Kidney glomerular epithelial cell (primary cell): Measurements from ENCODE around the gene TCTN3.
A peak's percentile ranks its signal among the peaks of the same experiment; 100 is the strongest.
"Not testable (repeated sequence)": the region's sequence is repeated elsewhere in the genome, so short reads cannot be mapped to it uniquely, and the experiment has no call there.

Source experiments
- DNase-seq: peaks from one replicate; lab custom pipeline; 2025; lab: John Stamatoyannopoulos, UW

TCTN3 gene

DNA sequence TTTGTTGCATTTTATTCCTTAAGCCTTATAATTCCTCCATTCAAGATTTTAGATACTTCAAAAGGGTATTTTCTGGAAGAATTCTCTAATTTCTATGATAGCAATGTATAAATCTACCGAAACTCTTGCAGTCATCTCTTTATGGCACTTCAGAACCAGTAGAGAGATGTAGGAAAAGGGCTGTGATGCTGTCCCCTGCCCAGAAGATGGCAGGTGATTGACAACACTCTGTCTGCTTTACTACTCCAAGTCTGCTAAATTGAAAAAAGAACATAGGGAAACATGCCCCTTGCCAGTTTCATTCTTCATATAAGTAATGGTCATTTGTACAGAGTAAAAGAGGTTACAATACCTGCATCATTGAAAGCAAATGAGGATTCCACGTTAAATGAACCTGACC, 5.1 kb downstream of the TCTN3 start:
- no peak for DNase-seq

DNA sequence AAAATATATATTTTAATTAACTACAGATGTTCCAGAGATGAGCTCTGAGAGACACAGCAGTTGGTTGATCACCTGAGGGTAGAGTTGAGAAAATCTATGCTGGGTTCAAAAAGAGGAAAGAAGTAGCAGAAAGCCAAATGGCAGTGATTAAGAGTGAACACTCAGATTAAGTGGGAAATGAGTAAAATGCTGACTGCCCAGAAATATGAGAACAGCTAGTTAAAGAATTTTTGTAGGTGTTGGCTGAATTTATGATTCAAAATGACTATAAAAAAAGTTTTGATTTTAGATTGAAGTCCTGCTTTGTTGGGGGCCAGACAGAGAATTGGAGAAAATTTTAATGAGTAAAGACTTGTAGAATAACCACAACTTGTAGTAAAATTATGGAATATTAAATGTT, 9.8 kb downstream of the TCTN3 start:
- DNase-seq = no peak

DNA sequence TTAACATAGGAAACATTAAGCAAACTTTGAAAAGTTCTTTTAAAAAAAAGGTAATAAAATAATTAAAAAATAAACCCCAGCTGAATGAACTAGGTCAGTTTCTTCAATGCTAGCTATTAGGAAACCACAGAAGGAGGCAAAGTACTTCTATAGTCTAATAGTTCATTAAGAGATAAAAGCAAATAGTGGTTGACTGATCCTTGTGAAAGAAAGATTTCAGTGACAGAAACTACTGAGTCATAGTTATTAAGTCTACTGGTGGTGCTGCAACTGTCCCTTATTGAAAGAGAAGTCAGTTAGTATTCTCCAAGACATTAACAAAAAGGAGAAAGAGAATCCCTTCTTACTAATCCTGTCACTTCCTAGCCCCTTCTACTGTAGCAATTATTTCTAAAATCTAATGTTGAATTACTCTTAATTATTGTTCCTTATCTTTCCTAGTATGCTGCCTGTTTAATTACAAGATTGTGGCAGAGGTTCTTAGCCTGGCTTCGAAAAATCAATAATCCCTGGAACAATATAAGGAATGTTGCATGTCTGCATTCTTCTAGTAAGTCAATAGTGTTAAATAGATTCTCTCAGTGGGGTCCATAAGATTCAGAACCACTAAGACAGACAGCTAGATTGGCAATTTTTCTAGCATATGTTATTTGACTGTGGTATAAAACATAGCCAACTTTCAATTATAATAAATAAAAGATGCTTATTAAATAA, 18.2 kb downstream of the TCTN3 start:
- DNase-seq = no peak

DNA sequence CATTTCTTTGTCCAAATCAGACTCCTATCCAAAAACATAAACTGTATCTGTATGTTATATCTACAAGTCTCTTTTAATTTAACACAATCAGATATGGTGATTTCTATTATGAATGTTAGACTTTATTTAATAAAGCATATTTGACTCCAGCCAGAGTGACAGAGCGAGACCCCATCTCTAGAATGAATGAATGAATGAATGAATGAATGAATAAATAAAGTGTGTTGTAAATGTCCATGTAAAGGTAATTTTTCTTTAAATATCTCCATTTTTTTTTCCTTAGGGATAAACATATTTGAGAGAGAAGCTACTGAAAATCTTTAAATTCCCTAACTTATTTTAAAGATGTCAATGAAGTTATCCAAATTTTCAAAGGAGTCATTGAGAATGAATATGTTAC, 19.1 kb downstream of the TCTN3 start:
- no peak for DNase-seq

DNA sequence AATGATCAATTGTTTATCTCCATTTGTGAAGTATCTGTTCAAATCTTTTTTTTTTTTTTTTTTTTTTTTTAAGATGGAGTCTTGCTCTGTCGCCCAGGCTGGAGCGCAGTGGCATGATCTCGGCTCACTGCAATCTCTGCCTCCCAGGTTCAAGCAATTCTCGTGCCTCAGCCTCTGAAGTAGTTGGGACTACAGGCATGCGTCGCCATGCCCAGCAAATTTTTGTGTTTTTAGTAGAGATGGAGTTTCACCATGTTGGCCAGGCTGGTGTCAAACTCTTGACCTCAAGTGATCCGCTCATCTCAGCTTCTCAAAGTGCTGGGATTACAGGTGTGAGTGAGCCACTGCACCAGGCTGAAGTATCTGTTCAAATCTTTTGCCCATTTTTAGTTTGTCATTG, 21.1 kb downstream of the TCTN3 start:
- DNase-seq = not testable (repeated sequence)

DNA sequence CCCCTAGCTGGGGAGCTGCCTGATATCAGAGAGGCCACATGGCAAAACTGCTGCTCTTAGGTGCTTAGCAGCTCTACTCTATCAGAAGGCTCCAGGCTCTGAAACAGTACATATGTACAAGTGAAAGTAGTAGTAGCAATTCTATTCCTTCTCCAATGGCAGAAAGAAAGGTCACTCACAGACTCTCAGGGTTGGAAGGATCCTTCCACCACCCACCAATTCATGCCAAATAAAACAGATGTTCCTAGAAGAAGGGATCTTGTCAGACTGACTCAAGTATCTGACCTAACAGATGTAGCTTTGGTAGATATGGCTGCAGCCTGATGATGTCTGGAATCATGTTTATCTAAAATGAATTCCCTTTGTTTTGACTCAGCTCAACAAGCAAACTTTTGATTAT, 29.2 kb downstream of the TCTN3 start:
- DNase-seq = no peak

DNA sequence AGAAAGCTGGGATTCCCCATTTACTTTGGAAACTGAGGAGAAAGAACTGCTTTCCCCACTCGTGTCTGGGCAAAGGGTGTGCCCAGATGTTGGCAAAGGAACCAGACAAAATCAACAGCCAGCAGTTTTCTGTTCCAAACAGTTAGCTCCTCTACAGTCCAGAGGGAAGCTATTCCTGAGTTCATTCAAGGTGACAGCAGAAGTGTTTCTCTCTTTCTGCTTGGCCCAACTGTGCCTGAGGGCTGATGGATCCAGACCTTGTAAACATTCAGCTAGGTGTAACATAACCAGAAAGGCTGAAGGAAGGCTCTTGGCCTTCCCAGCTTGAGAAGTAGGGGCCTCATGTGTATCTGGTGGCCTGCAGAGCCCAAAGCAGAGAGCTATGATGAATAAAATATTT, 30.2 kb downstream of the TCTN3 start:
- no peak for DNase-seq

DNA sequence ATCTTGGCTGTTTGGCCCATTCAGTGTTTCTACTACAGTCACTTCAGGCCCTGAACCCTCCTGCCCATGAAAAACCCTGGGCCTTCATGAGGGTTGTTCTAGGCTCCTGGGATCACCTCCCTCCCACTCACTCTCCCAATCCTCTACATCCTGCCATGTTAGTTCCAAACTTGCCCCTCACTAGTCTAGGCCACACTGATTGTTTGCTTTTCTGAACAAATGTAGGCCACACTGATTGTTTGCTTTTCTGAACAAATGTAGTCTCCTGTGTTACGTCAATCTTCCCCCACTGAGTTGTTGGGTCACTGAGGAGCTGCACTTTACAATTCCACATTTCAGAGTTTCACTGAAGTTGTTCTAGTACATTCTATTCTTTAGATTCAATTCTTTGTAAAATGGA, 31.9 kb downstream of the TCTN3 start:
- DNase-seq = no peak

DNA sequence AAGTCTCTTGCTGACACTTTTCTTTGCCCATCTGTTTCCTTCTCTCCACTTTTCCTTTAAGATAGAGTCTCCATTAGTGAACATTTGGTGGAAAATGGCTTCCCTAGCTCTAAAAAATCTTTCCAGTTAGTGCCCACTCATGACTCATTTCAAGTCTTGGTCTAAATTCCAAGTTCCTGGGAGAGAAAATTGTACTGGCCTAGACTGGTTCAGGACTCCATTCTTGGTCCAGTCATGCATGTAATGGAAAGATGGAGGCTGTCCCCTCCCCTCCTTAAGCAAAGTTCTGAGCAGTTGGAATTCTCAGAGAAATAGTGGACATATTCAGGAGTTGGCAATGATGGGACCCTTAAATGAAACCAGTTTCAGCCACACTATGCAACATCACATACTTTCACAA, 33.4 kb downstream of the TCTN3 start:
- peak; percentile 84 for DNase-seq

DNA sequence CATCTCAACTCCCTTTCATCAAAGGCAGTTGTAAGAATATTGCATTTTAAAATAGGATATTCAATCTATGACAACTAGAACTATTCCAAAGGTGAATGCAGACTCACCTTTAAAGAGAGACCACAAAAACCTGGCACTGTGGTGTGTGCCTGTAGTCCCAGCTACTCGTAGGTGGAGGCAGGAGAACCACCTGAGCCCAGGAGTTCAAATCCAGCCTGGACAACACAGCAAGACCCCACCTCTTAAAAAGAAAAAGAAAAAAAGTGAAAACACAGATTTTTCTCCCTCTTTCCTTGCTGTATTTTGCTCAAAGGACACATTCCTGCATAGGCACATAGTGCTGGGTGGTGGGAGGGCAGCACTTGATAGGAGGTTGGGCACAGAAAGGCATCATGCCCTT, 36.5 kb downstream of the TCTN3 start:
- no peak for DNase-seq

DNA sequence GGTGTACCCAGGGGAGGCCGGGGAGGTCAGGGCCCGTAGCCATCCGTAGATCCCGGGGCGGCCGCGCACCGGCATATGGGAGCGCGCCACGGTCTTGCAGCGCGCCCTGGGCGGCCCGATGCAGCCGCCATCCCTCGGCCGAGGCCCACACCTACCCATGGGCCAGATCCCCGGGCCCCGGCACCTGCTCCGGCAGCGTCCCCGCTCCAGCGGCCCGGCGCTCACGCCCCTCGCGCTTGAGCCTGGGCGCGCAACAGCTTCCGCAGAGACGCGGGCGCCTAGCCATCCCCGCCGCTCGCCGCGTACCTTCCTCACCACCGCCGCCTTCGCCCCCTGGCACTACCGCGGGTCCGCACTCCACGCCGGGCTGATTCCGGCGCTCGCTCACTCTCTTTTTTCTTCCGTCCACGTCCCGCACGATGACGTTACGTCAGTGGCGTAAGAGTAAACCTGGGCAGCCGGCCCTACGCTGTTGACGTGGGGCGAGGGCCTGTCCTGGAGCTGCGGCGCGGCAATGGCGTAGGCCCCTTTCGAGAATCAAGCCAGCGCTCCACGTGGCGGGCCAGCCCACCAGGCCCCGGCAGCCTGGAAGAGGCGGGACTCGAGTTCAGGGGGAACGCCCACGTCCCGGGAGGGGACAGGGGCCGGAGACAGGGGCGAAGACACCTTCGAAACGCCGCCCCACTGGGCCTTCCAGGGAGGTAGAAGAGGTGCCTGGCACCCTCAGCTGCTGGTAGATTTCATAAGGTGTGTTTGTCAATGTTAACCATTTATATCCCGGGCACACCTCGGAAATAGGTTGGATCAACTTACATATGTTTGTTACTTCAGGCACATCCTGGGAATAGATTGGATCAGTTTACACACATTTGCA, 37.2 kb downstream of the TCTN3 start, which contains the start of gene ALDH18A1:
TSS of gene ALDH18A1 (minus strand) at position 421 of the 874 bp plus-strand sequence. CDS start 3,334 bp downstream, outside the sequence.
- DNase-seq = peak; percentile 90

DNA sequence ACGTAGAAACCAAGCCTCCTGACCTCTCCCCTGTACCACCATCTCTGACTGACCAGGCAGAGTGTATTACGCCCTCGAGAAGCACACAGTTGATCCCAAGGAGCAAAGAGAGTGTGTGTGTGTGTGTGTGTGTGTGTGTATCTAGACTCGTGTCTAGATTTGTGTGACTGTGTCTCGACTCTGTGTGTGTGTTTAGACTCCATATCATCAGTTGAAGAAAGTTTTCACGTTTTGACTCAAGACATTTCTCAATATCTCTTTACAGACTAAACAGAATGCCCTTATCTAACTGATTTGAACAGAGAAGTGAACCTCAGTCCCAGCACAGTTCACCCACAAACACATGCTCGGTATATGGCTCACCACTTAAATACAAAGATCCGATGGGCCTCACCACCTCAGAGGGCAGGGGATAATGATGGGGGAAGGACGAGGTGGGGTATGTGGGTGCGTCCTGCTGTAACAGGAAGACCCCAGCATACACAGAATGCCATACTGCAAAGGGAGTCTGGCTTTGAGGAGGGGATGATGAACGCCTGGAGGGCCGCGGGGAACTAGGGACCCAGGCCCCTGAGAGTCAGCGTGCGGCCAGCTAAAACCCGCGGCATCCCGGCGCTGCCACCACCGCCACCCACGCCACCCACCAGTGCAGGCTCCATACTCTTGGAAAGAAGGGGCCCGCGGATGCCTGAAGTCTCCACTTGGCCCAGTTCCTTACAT, 38.0 kb downstream of the TCTN3 start:
- DNase-seq = peak; percentile 28

DNA sequence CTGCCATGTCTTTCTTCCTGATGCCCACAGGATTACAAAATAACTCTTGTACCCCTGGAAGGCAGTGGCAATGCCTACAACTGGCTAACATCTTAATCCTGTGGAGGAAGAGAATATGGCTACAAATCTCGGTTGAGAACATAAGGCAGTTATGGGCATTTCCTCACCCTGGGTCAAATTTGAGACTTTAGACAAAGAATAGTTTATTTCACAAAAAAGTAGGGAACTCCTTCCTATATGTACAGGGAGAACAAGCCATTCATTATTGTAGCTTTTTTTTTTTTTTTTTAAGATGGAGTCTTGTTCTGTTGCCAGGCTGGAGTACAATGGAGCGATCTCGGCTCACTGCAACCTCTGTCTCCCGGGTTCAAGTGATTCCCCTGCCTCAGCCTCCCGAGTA, 39.8 kb downstream of the TCTN3 start:
- no peak for DNase-seq

DNA sequence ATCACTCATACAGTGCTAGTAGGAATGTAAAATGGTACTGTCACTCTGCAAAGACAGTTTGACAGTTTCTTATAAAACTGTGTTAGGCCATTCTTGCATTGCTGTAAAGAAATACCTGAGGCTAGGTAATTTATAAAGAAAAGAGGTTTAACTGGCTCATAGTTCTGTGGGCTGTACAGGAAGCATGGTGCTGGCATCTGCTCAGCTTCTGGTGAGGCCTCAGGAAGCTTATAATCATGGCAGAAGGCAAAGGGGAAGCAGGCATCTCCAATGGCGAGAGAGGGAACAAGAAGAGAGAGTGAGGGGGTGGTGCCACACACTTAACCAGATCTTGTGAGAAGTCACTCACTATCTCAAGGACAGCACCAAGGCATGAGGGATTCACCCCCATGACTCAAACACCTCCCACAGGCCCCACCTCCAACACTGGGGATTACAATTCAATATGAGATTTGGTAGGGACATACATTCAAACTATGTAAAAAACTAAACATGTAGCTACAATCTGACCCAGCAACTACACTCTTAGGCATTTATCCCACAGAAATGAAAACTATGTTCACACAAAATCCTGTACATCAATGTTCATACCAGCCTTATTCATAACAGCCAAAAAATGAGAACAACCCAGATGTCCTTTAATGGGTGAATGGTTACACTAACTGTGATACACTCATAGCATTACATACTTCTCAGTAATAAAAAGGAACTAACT, 42.2 kb downstream of the TCTN3 start:
- DNase-seq = no peak

DNA sequence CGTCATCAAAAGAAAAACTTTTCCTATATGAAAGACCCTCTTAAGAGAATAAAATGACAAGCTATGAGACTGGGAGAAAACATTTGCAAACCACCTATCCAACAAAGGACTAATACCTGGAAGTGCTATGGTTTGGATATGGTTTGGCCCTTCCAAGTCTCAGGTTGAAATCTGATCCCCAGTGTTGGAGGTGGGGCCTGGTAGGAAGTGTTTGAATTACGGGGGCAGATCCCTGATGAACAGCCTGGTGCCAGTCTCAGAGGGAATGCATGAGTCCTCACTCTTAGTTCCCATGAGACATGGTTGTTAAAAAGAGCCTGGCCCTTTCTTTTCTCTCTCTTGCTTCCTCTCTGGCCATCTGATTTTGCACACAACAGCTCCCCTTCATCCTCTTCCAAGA, 43.5 kb downstream of the TCTN3 start:
- no peak for DNase-seq

DNA sequence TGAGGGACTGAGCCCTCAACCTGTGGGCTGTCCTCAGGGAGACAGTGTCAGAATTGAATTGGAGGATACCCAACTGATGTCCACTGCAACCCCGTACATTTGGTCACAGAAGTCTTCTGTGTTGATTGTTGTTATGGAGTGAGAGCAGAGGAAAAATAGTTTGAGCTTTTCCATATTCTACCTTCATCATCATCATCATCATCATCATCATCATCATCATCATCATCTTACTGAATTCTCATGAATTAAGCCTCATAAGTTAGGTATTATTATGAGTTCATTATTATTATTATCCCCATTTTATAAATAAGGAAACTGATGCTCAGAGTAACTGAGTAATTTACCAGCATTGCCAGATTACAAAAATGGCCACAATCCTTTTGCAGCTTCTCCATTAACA, 45.6 kb downstream of the TCTN3 start:
- DNase-seq = no peak

DNA sequence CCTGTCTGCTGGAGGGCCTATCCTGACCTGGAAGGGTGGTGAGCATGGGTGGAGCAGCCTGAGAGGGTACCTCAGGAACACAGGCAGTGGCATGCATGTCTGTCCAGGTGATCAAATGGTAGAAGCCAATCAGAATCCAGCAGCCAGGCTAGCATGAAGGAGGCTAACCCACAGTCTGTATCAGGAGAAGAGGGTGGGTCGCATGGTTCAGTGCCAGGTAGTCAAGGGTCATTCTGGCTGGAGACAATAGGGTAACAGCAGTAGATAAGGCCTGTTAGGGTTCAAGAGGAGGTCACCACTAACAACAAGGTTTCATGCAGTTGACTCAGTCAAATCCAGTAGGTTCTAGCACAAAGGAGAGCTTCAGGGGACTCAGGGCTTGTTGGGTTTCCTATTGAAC, 47.6 kb downstream of the TCTN3 start:
- DNase-seq = no peak

DNA sequence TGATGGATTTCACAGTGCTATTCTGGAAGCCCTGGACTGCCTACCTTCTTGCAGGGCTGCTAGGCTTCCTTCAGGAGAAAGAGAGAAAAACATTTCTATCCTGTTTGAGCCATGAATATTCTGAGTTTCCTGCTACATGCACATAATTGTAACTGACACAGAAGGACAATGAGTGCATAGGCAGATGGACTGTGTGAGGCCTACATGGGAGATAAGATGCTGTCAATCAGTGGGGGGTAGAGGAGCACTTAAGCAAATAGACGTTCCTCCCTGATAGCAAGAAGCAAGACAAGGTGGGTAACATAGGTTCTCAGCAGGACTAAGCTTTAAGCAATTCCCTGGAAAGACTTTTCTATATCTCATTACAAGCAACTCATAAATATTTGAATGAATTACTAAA, 48.8 kb downstream of the TCTN3 start:
- no peak for DNase-seq

DNA sequence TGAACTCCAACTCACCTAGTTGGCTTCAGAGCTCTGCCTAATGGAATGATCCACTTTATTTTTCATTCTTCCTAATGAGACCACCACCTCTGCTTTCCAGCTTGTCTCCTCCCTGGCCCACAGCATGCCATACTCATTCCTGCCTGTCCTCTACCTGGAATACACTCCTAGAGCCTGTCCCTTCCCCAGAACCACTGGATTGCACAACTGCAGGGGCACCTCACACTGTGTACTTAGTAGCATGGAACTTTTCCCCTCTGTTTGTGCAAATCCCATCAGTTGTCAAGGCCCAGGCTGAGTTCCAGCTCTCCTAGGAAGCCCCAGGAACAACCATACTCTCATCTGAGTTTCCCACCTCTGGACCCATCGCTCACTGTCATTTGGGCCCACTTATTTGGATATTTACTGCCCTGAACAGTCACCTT, 52.8 kb downstream of the TCTN3 start:
- no peak for DNase-seq

DNA sequence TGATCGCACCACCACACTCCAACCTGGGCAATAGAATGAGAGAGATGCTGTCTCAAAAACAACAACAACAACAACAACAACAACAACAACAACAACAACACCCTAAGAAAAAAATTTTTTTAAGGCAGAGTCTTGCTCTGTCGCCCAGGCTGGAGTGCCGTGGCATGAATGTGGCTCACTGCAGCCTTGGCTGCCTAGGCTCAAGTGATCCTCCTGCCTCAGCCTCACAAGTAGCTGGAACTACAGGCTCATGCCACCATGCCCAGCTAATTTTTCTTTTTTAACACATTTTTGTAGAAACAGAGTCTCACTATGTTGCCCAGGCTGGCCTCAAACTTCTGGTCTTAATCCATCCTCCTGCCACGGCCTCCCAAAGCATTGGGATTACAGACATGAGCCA, 55.8 kb downstream of the TCTN3 start:
- no peak for DNase-seq

DNA sequence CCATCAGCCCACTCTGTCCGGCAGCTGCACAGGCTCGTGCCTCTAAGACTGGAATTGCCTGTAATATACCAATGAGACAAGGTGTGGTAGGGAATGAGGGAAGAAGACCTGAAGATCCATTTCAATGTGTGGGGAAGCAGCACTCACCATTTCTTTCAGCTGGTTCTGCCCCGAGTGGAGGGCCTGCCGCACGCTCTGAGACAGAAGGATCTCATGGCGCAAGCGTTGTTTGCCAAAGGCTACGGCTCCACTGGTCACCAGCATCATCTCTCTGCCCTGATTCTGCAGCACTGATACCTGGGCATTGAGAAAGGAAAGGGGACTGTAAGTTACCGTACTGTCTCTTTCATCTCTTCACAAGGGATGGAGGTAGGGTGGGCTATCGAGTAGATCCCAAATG, 56.6 kb downstream of the TCTN3 start:
- no peak for DNase-seq

DNA sequence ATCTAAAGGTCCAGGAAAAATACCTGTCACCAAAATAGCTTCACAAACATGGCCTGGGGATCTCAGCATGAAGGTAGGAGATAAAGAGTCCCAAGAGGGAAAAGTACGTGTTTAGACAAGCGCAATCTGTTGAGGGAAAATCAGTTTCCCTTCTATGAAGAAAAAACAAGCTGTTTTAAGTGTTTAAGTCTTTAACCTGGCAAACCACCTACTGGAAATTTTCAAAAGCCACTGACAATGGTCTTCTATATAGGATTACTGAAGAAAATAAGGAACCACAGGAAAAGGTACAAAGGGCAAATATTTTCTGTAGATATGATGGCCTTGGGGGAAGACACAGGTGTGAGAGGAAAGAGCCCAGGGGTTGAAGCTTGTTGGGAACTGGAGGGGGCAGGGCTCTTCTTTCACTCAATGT, 58.4 kb downstream of the TCTN3 start:
- no peak for DNase-seq
